GM12878 (cell line): ENCODE measurements around the gene CD14. TPM values are rescaled to one million over a fixed set of nuclear protein-coding genes. Genes with fewer than 3 reads are reported as not detected.

Source experiments
- ATAC-seq: fragments of 200-7000 bp; cut with Tn5 transposase; 3 replicates; pipeline ENCODE4 v1.9.1; 2020; ENCODE audit warnings: mild to moderate bottlenecking, moderate library complexity
- BruUV-seq: library from RNA; stranded (reverse); fragments of 400-500 nt; replicated peaks from 2 replicates; lab custom pipeline; 2021; lab: Mats Ljungman, UMichigan
- CTCF ChIA-PET: fragments of 300-600 bp; sonication (Branson Sonifier 250); formaldehyde crosslinking; extraction: SDS; loops from one replicate; lab custom pipeline; 2021; ENCODE audit warnings: inconsistent platforms; lab: Yijun Ruan, JAX
- POLR2A ChIA-PET: fragments of 350-600 bp; formaldehyde crosslinking; extraction: SDS; loops from one replicate; lab custom pipeline; 2021; ENCODE audit warnings: inconsistent platforms; lab: Charles Lee
- RAD21 ChIA-PET: fragments of 300-600 bp; sonication (Branson Sonifier 250); formaldehyde crosslinking; loops from one replicate; lab custom pipeline; 2023; ENCODE audit warnings: antibody characterized with exemption; ENCODE audit not compliant: unreplicated experiment; lab: Charles Lee
- SMC1A ChIA-PET: fragments of 300-600 bp; sonication (Branson Sonifier 250); formaldehyde crosslinking; loops from one replicate; lab custom pipeline; 2023; ENCODE audit not compliant: unreplicated experiment, uncharacterized antibody; lab: Charles Lee
- DNase-seq: peaks from one replicate; pipeline ENCODE4 v3.0.0-alpha.2; 2011; ENCODE audit warnings: low read depth, low spot score
- FAIRE-seq: peaks from 3 replicates; lab custom pipeline; 2011; peaks lifted over from hg19 to GRCh38; lab: Jason Lieb, UNC
- H2AFZ ChIP-seq: 2 replicates; pipeline ENCODE4 v1.6.0; 2011; ENCODE audit warnings: low read depth, low read length, control low read depth; ENCODE audit not compliant: control insufficient read depth
- H3K27ac ChIP-seq: 2 replicates; pipeline ENCODE4 v1.5.1; 2011; ENCODE audit warnings: control low read depth; ENCODE audit not compliant: control insufficient read depth, insufficient read depth
- H3K27me3 ChIP-seq, 2 experiments: replicated peaks in 1 of 2; 2 replicates each; pipeline versions ENCODE4 v1.6.0 to v1.6.1; 2011; ENCODE audit warnings: low read length in 1 of 2; ENCODE audit not compliant: control insufficient read depth in 2 of 2, insufficient read depth in 2 of 2
- H3K36me3 ChIP-seq, 2 experiments: 2 replicates each; pipeline ENCODE4 v1.5.1; 2011; ENCODE audit warnings: low read length in 1 of 2; ENCODE audit not compliant: control insufficient read depth in 2 of 2, insufficient read depth in 2 of 2
- H3K4me1 ChIP-seq: 2 replicates; pipeline ENCODE4 v1.6.1; 2011; ENCODE audit warnings: mild to moderate bottlenecking, low read length, moderate library complexity, mixed read lengths; ENCODE audit not compliant: control insufficient read depth, insufficient read depth
- H3K4me2 ChIP-seq: 2 replicates; pipeline ENCODE4 v1.6.0; 2011; ENCODE audit warnings: control low read depth; ENCODE audit not compliant: control insufficient read depth, insufficient read depth
- H3K4me3 ChIP-seq: fragments of 200-600 bp; sonication (generic); 2 replicates; pipeline ENCODE4 v1.5.1; 2016
- H3K79me2 ChIP-seq: 2 replicates; pipeline ENCODE4 v1.6.0; 2011; ENCODE audit warnings: low read length; ENCODE audit not compliant: control insufficient read depth, insufficient read depth
- H3K9ac ChIP-seq: 2 replicates; pipeline ENCODE4 v1.8.0; 2011; ENCODE audit warnings: low read length, control low read depth, mixed read lengths; ENCODE audit not compliant: control insufficient read depth, insufficient read depth
- H3K9me3 ChIP-seq: replicated peaks from 3 replicates; pipeline ENCODE4 v1.5.1; 2011; ENCODE audit warnings: mild to moderate bottlenecking, low read length; ENCODE audit not compliant: control insufficient read depth, insufficient read depth
- H4K20me1 ChIP-seq: 2 replicates; pipeline ENCODE4 v1.6.0; 2011; ENCODE audit not compliant: control insufficient read depth, insufficient read depth
- NBN ChIP-seq: fragments of 450-650 bp; IDR thresholded peaks from 2 replicates; pipeline ENCODE4 v1.6.1; 2016
- RBBP5 ChIP-seq: fragments of 200-600 bp; sonication (generic); conservative IDR thresholded peaks from 2 replicates; pipeline ENCODE4 v1.6.1; 2016
- TCF12 ChIP-seq: IDR thresholded peaks from 2 replicates; pipeline ENCODE4 v1.6.1; 2011; ENCODE audit warnings: low read depth, mild to moderate bottlenecking, low read length
- WGBS: methylation state at CpG from one replicate; pipeline ENCODE4 v1.1.6; 2016; ENCODE audit warnings: low lambda C conversion rate; ENCODE audit not compliant: insufficient replicate concordance, insufficient coverage; ENCODE audit errors: missing lambda C conversion rate; 5-methylcytosine and 5-hydroxymethylcytosine counted together
- in situ Hi-C: fragments of 300-500 bp; cut with MboI; formaldehyde crosslinking; loops from 9 replicates; pipeline ENCODE4 v1.14.3; 2018; ENCODE audit warnings: mixed read lengths
- intact Hi-C: fragments of 100-400 bp; cut with micrococcal nuclease; formaldehyde crosslinking; loops from one replicate; pipeline ENCODE4 v1.14.2; 2022; ENCODE audit not compliant: unreplicated experiment
- polyA plus RNA-seq, 11 experiments: library from polyadenylated mRNA; depleted of rRNA in 4 of 11; unstranded in 6 of 11; stranded (reverse) in 5 of 11; fragments of >200 nt; fragmentation: Nextera tagmentation in 4 of 11; fragmentation: Illumina TruSeq in 1 of 11; extraction: Ambion mirVana in 4 of 11; extraction: Trizol in 1 of 11; gene quantifications; 1 replicate in 1 of 11; 2 replicates in 10 of 11; pipeline versions ENCODE4 v1.2.1 to v1.2.3, GENCODE V29; 2011 to 2016; ENCODE audit warnings: inconsistent platforms in 2 of 11, missing spikeins in 2 of 11, low read depth in 1 of 11
- total RNA-seq, 4 experiments: library from RNA; depleted of rRNA in 3 of 4; stranded (reverse); fragments of >200 nt in 3 of 4; fragmentation: Illumina TruSeq in 1 of 4; extraction: Trizol in 1 of 4; gene quantifications; 2 replicates each; pipeline versions ENCODE4 v1.2.1 to v1.2.3, GENCODE V29; 2013 to 2021
- TF ChIP-seq, protein P1 (sequence below): fragments of 450-650 bp; formaldehyde crosslinking; IDR thresholded peaks from 2 replicates; pipeline ENCODE4 v1.4.0; 2022; ENCODE audit warnings: mild to moderate bottlenecking, moderate library complexity

Gene CD14
- total and polyA plus RNA-seq, 10 of the 15 experiments (the other 5 are each of a cell fraction or from before 2014, with no cell fraction given): 0.09 to 0.72 (median 0.18) TPM; not detected in 5

DNA sequence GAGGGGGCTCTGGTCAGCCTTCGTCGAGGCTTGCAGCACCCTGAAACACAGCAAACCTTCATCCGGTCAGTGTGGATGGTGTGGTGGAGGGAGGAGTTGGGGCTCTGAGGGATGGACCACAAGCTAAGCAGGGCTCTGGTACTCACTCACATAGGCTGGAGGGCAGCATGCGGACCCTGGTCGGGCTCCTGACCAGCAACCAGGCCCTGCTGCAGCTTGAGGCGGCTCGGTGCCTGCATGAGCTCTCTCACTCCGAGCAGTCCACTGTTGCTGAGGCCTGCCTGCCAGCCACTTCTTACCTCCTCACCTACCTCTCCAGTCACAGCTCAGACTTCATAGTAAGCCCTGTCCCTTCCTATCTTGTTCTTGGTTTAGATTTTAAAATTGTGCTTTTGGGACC lies 8.7 kb upstream of the CD14 start:
- BruUV-seq: no TSS peak
- H3K36me3 ChIP-seq: peaks cover 0 to 11% of the 10 kb centered on the region in 2 experiments; a peak in 2 of 4 replicates
- H3K9ac ChIP-seq: no peak overlapping the region
- H3K79me2 ChIP-seq: peaks cover 17% of the 10 kb centered on the region
- no peak for TF ChIP-seq TCF12
- TF ChIP-seq, protein P1, sequence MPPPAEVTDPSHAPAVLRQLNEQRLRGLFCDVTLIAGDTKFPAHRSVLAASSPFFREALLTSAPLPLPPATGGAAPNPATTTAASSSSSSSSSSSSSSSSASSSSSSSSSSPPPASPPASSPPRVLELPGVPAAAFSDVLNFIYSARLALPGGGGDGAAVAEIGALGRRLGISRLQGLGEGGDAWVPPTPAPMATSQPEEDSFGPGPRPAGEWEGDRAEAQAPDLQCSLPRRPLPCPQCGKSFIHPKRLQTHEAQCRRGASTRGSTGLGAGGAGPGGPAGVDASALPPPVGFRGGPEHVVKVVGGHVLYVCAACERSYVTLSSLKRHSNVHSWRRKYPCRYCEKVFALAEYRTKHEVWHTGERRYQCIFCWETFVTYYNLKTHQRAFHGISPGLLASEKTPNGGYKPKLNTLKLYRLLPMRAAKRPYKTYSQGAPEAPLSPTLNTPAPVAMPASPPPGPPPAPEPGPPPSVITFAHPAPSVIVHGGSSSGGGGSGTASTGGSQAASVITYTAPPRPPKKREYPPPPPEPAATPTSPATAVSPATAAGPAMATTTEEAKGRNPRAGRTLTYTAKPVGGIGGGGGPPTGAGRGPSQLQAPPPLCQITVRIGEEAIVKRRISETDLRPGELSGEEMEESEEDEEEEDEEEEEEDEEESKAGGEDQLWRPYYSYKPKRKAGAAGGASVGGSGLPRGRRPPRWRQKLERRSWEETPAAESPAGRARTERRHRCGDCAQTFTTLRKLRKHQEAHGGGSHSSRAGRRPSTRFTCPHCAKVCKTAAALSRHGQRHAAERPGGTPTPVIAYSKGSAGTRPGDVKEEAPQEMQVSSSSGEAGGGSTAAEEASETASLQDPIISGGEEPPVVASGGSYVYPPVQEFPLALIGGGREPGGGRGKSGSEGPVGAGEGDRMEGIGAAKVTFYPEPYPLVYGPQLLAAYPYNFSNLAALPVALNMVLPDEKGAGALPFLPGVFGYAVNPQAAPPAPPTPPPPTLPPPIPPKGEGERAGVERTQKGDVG (CRISPR knock-in tag): no peak
- no peak for TF ChIP-seq RBBP5
- no peak for TF ChIP-seq NBN
- TF ChIP-seq, all 136 proteins: peak for 0
- WGBS: 95% methylated on average over 8 of the region's 8 CpGs
- ChIA-PET RAD21 (no interaction called here), SMC1A (no interaction called here), POLR2A (interaction anchor here (0.6 kb wide), 1 partner anchor 217 kb away, joined by 5 read pairs; no protein-coding TSS in a partner anchor), CTCF (interaction anchor here (1.0 to 1.4 kb wide), 2 partner anchors 24 to 77 kb away, joined by 3 to 4 read pairs; no protein-coding TSS in a partner anchor)
- no peak for ATAC-seq
- no peak for DNase-seq
- no peaks in the 10 kb centered on the region for H3K27me3 ChIP-seq
- H3K9me3 ChIP-seq: no peaks in the 10 kb centered on the region
- peaks cover 4% of the 10 kb centered on the region for H3K4me1 ChIP-seq
- no peaks in the 10 kb centered on the region for H4K20me1 ChIP-seq
- H3K4me3 ChIP-seq: no peak overlapping the region
- H3K27ac ChIP-seq: no peak overlapping the region
- H3K4me2 ChIP-seq: no peak overlapping the region
- intact Hi-C loops (no loop called here), in situ Hi-C loops (no loop called here)
- H2AFZ ChIP-seq: no peak overlapping the region
- no peak for FAIRE-seq
